ENCODE data around the gene PRADC1.

GRCh38 chr2:73217826-73218225 lies 15.2 kb downstream of the PRADC1 start:
- TF ChIP-seq CTCF (IDR thresholded peaks at IDR 0.05) (no peak), POLR2A (IDR thresholded peaks at IDR 0.05) (no peak), POLR2AphosphoS5 (IDR thresholded peaks at IDR 0.05) (no peak)

All from breast epithelium (tissue), 3 donors.